Measurements from ENCODE around the gene BEAN1. TPM values are rescaled to one million over a fixed set of nuclear protein-coding genes. Genes with fewer than 3 reads are reported as not detected.

Gene BEAN1
- total and polyA plus RNA-seq, 10 donors: 0.21 to 0.68 (median 0.42) TPM; not detected in 3

DNA sequence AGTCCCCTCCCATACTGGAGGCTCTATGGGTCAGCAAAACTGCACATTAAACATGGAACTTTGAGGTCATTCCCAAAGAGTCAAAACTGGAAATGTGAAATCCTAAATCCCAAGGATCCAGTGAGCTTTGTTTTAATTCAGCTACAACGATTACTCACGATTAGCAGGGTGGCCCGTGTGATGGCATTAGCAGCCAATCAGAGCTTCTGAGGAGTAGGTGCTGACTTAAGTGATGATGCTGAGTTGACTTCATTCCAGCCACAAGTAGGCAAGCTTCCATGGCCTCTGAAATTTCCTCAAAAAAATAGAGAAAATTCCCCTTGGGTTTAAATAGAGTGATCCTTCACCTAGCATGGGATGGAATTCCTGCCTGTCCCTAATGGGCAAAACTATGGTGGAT, 28.1 kb upstream of the BEAN1 start:
- DNase-seq: no peak
- intact Hi-C loops (cut with DNase I; ENCODE audit: low total_unique reads): no loop called here
- Histone ChIP-seq H3K4me1 (no peaks in the 10 kb centered on the region), H3K9me3 (no peaks in the 10 kb centered on the region), H3K4me3 (no peak overlapping the region), H3K36me3 (peaks cover 0 to 16% (median 2%) of the 10 kb centered on the region in 6 donors), H3K27ac (no peak overlapping the region), H3K27me3 (replicated peaks in 1 of 7) (peaks cover 0 to 9% (median 0%) of the 10 kb centered on the region in 7 donors)
- TF ChIP-seq, protein P1, sequence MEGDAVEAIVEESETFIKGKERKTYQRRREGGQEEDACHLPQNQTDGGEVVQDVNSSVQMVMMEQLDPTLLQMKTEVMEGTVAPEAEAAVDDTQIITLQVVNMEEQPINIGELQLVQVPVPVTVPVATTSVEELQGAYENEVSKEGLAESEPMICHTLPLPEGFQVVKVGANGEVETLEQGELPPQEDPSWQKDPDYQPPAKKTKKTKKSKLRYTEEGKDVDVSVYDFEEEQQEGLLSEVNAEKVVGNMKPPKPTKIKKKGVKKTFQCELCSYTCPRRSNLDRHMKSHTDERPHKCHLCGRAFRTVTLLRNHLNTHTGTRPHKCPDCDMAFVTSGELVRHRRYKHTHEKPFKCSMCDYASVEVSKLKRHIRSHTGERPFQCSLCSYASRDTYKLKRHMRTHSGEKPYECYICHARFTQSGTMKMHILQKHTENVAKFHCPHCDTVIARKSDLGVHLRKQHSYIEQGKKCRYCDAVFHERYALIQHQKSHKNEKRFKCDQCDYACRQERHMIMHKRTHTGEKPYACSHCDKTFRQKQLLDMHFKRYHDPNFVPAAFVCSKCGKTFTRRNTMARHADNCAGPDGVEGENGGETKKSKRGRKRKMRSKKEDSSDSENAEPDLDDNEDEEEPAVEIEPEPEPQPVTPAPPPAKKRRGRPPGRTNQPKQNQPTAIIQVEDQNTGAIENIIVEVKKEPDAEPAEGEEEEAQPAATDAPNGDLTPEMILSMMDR (IDR thresholded peaks at IDR 0.05 in 8 of 11, conservative IDR thresholded peaks at IDR 0.05 in 3 of 11): no peak
- TF ChIP-seq POLR2A (IDR thresholded peaks at IDR 0.05) (no peak), POLR2AphosphoS5 (IDR thresholded peaks at IDR 0.05) (no peak)
- WGBS, 5 donors: 86 to 94% (median 92%) methylated on average over 3 of the region's 3 CpGs

DNA sequence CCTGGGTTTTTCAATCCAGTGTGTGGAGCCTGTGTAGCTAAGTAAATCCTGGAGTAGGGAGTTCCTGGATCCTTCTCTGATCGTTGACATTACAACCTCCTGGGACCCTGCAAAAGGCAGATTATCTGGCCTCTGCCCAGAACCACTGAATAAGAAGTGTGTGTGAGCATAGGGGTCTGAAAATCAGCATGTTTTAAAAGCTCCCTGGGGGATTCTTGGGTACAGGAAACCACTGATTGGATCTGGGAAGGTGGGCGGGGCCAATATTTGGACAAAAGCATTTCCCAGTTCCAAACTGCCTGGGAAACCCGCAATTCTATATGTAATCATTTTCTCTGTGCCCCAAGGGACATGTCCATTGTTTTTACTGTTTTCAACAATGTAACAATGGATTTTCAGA, 27.2 kb upstream of the BEAN1 start:
- DNase-seq: no peak
- no peak overlapping the region for H3K27ac ChIP-seq
- WGBS, 5 donors: 57 to 88% (median 68%) methylated on average over 3 of the region's 3 CpGs
- H3K4me1 ChIP-seq: no peaks in the 10 kb centered on the region
- H3K36me3 ChIP-seq: peaks cover 0 to 16% (median 2%) of the 10 kb centered on the region in 6 donors
- H3K4me3 ChIP-seq: no peak overlapping the region
- TF ChIP-seq POLR2AphosphoS5 (IDR thresholded peaks at IDR 0.05) (no peak), POLR2A (IDR thresholded peaks at IDR 0.05) (no peak)
- TF ChIP-seq, protein P1 (IDR thresholded peaks at IDR 0.05 in 8 of 11, conservative IDR thresholded peaks at IDR 0.05 in 3 of 11): no peak
- no peaks in the 10 kb centered on the region for H3K9me3 ChIP-seq
- peaks cover 0 to 9% (median 0%) of the 10 kb centered on the region in 7 donors for H3K27me3 ChIP-seq (replicated peaks in 1 of 7)
- intact Hi-C loops (cut with DNase I; ENCODE audit: low total_unique reads): no loop called here

DNA sequence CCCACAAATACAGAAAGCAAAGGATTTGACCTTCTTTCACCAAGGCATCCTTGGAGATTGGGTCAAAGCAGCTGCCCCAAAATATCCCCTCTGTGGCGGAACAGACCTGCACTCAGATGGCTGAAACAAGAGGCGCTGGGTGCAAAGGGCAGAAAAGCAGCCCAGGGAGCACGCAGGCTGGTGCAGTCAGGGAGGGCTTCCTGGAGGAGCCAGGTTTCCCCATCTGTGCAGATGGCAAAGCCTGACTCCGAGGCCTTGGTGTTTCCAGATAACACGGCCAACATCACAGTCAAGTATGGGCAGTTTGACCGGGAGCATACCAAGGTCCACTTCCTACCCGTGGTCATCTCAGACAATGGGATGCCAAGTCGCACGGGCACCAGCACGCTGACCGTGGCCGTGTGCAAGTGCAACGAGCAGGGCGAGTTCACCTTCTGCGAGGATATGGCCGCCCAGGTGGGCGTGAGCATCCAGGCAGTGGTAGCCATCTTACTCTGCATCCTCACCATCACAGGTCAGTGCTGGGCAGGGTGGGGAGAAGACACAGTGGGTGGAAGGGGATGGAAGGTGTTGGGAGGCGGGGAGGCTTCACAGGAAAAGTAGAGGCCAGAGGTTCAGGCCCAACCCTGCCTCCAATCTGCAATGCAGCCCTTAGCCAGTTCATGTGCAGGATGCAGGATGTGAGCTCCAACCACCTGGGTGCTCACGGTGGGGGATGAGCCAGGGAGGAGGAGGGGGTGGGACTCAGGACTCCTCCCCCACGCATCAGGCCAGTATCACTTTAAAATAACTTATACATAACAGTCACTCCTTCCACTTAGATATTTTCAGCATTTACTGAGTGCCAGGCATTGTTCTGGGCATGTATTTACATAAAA, 26.4 kb upstream of the BEAN1 start:
- WGBS, 5 donors: 85 to 93% (median 87%) methylated on average over 17 to 20 of the region's 20 CpGs
- intact Hi-C loops (cut with DNase I; ENCODE audit: low total_unique reads): no loop called here
- TF ChIP-seq POLR2AphosphoS5 (IDR thresholded peaks at IDR 0.05): peak in 1 of 3 donors; percentile 14
- TF ChIP-seq, protein P1 (IDR thresholded peaks at IDR 0.05 in 8 of 11, conservative IDR thresholded peaks at IDR 0.05 in 3 of 11): no peak
- DNase-seq: no peak
- peaks cover 0 to 16% (median 2%) of the 10 kb centered on the region in 6 donors for H3K36me3 ChIP-seq
- no peaks in the 10 kb centered on the region for H3K9me3 ChIP-seq
- H3K4me3 ChIP-seq: no peak overlapping the region
- no peak overlapping the region for H3K27ac ChIP-seq
- H3K4me1 ChIP-seq: no peaks in the 10 kb centered on the region
- H3K27me3 ChIP-seq (replicated peaks in 1 of 7): peaks cover 0 to 10% (median 0%) of the 10 kb centered on the region in 7 donors

DNA sequence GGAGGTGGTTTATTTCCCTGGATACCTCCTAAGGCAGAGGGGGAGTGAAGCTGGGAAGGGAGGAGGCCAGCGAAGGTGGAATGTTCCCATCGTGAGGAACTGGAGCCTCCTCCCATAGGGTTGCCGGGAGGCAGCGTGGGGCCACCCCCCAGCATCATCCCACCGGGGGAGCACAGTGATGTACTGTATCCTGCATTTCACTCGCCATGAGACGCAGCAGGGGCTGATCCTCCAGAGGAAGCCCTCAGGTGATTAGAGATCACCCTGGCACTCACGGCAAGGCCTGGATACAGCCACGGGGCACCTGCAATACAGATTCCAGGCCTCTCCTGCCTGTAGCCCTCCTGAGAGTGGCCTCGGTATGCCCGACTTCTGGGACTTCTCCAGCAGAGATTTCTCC, 25.5 kb upstream of the BEAN1 start:
- WGBS, 5 donors: 73 to 88% (median 80%) methylated on average over 10 to 11 of the region's 11 CpGs

More for the DNA sequence above, 25.5 kb upstream of the BEAN1 start:
- Histone ChIP-seq H3K36me3 (peaks cover 0 to 11% (median 2%) of the 10 kb centered on the region in 6 donors), H3K9me3 (no peaks in the 10 kb centered on the region), H3K27me3 (replicated peaks in 1 of 7) (peaks cover 0 to 14% (median 0%) of the 10 kb centered on the region in 7 donors), H3K4me3 (no peak overlapping the region), H3K27ac (no peak overlapping the region), H3K4me1 (peaks cover 0 to 5% (median 4%) of the 10 kb centered on the region in 6 donors)
- intact Hi-C loops (cut with DNase I; ENCODE audit: low total_unique reads): no loop called here
- TF ChIP-seq POLR2A (IDR thresholded peaks at IDR 0.05) (no peak), POLR2AphosphoS5 (IDR thresholded peaks at IDR 0.05) (no peak)
- TF ChIP-seq, protein P1 (IDR thresholded peaks at IDR 0.05 in 8 of 11, conservative IDR thresholded peaks at IDR 0.05 in 3 of 11): no peak
- no peak for DNase-seq

Data from spleen (tissue), 11 donors.